Measurements from ENCODE around the gene CYP4A22. TPM values are rescaled to one million over a fixed set of nuclear protein-coding genes. Genes with fewer than 3 reads are reported as not detected.

Gene CYP4A22
- polyA plus RNA-seq, 3 donors = not detected

DNA sequence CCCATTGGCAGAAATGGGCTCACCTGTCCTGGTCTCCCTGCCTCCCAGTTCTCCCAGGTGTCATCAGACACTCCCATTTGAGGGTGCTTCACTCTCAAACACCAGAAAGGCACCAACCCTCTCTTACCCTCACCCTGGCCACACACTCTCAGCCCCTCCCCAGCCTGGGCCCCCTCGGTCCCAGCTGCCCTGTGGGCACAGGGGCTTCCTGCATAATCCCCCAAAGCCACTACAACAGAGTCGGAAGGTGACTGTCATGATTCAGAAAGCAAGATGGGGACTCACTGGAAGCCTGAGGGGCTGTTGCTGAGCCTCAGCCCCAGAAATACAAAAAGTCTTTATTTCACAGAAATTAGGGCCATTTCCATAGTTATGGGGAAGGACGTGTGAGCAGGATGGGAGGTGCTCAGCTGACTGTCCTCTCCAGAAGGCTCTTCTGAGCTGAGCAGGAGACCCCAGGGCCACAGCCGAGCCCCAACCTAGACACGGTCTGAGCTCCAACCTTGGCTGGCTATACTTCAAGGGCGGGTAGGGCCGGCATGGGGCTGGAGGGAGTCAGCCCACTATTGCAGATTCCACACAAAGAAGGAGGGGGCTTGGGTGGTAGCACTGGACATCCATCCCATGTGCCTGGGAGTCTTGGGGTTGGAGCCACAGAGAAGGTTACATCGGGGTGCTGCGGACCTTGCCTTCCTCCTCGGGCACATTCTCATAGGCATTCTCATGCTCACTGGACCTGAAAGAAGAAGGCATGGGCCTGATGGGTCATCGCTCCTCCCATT lies 46.3 kb downstream of the CYP4A22 start:
- H3K9me3 ChIP-seq (replicated peaks in 1 of 2; ENCODE audit: control insufficient read depth in 1 of 2, insufficient read depth in 1 of 2, low read length in 2 of 2) = no peaks in the 10 kb centered on the region
- H2AFZ ChIP-seq (ENCODE audit: insufficient read depth, low read depth, low read length, poor library complexity, severe bottlenecking) = no peak overlapping the region
- no peak overlapping the region for H3K4me3 Mint-ChIP-seq
- H3K27ac ChIP-seq (ENCODE audit: low read depth in 1 of 2, low read length in 2 of 2) = no peak overlapping the region
- peaks cover 10% of the 10 kb centered on the region for H3K4me1 Mint-ChIP-seq
- H3K4me2 ChIP-seq (replicated peaks; ENCODE audit: extremely low read depth, low read length, poor library complexity, severe bottlenecking) = no peak overlapping the region
- H3K36me3 ChIP-seq (replicated peaks in 1 of 2; ENCODE audit: control insufficient read depth in 1 of 2, insufficient read depth in 2 of 2, low read length in 2 of 2) = no peaks in the 10 kb centered on the region
- 76% methylated on average over 8 of the region's 11 CpGs for WGBS (ENCODE audit: insufficient coverage)
- H3K4me3 ChIP-seq (replicated peaks in 1 of 3; ENCODE audit: low read depth in 2 of 3, low read length in 3 of 3) = no peak overlapping the region
- H3K27ac Mint-ChIP-seq = no peak overlapping the region
- H3K4me1 ChIP-seq (ENCODE audit: control insufficient read depth in 1 of 2, insufficient read depth in 2 of 2, low read length in 2 of 2) = peaks cover 7 to 12% of the 10 kb centered on the region in 2 donors
- no peaks in the 10 kb centered on the region for H4K20me1 ChIP-seq (ENCODE audit: insufficient read depth, low read length)
- no peaks in the 10 kb centered on the region for H3K79me2 ChIP-seq (ENCODE audit: insufficient read depth, low read length)
- intact Hi-C loops (cut with micrococcal nuclease) = no loop called here
- H3K27me3 ChIP-seq (ENCODE audit: control insufficient read depth in 2 of 2, insufficient read depth in 2 of 2, low read length in 2 of 2) = peaks cover 0 to 13% of the 10 kb centered on the region in 2 donors
- TF ChIP-seq, protein P1, sequence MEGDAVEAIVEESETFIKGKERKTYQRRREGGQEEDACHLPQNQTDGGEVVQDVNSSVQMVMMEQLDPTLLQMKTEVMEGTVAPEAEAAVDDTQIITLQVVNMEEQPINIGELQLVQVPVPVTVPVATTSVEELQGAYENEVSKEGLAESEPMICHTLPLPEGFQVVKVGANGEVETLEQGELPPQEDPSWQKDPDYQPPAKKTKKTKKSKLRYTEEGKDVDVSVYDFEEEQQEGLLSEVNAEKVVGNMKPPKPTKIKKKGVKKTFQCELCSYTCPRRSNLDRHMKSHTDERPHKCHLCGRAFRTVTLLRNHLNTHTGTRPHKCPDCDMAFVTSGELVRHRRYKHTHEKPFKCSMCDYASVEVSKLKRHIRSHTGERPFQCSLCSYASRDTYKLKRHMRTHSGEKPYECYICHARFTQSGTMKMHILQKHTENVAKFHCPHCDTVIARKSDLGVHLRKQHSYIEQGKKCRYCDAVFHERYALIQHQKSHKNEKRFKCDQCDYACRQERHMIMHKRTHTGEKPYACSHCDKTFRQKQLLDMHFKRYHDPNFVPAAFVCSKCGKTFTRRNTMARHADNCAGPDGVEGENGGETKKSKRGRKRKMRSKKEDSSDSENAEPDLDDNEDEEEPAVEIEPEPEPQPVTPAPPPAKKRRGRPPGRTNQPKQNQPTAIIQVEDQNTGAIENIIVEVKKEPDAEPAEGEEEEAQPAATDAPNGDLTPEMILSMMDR (IDR thresholded peaks at IDR 0.05) = no peak
- peaks cover 0 to 7% (median 0%) of the 10 kb centered on the region in 7 donors for H3K9me3 Mint-ChIP-seq
- no peak for DNase-seq
- peaks cover 11 to 27% (median 14%) of the 10 kb centered on the region in 3 donors for H3K27me3 Mint-ChIP-seq (ENCODE audit: low read depth in 3 of 3)
- no peak overlapping the region for H3K9ac ChIP-seq (ENCODE audit: insufficient read depth, low read length, poor library complexity, severe bottlenecking)
- no peaks in the 10 kb centered on the region for H3K36me3 Mint-ChIP-seq

DNA sequence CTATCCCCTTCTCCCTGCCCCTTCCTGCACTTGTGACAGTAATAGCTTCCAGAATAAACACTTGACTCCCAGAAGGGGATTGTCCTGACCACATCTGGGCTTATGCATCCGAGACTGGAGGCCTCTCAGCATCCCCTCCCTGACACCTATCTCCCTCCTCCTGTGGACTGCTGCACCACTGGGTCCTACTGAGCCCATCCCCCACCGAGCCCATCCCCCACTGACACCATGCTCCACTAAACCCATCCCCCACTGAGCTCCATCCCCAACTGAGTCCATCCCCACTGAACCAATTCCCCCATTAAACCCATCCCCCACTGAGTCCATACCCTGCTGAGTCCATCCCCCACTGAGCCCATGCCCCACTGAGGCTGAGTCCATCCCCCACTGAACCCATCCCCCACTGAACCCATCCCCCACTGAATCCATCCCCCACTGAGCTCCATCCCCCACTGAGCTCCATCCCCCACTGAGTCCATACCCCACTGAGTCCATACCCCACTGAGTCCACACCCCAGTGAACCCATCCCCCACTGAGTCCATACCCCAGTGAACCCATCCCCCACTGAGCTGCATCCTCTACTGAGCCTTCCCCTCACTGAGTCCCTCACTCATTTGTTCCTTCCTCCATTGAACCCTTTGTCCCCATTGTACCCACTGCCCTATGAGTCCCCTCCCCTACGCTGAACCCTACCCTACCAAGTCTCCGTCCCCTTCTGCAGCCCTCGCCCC lies 47.0 kb downstream of the CYP4A22 start:
- Mint-ChIP-seq H3K36me3 (no peaks in the 10 kb centered on the region), H3K4me3 (no peak overlapping the region), H3K27me3 (ENCODE audit: low read depth in 3 of 3) (peaks cover 11 to 27% (median 12%) of the 10 kb centered on the region in 3 donors), H3K4me1 (peaks cover 7% of the 10 kb centered on the region), H3K9me3 (peaks cover 0 to 5% (median 0%) of the 10 kb centered on the region in 7 donors), H3K27ac (no peak overlapping the region)
- no peaks in the 10 kb centered on the region for H3K9me3 ChIP-seq (replicated peaks in 1 of 2; ENCODE audit: control insufficient read depth in 1 of 2, insufficient read depth in 1 of 2, low read length in 2 of 2)
- H4K20me1 ChIP-seq (ENCODE audit: insufficient read depth, low read length) = no peaks in the 10 kb centered on the region
- H3K4me1 ChIP-seq (ENCODE audit: control insufficient read depth in 1 of 2, insufficient read depth in 2 of 2, low read length in 2 of 2) = peaks cover 5 to 7% of the 10 kb centered on the region in 2 donors
- no peak overlapping the region for H3K4me3 ChIP-seq (replicated peaks in 1 of 3; ENCODE audit: low read depth in 2 of 3, low read length in 3 of 3)
- TF ChIP-seq, protein P1 (IDR thresholded peaks at IDR 0.05) = no peak
- no peak overlapping the region for H3K27ac ChIP-seq (ENCODE audit: low read depth in 1 of 2, low read length in 2 of 2)
- H3K4me2 ChIP-seq (replicated peaks; ENCODE audit: extremely low read depth, low read length, poor library complexity, severe bottlenecking) = no peak overlapping the region
- H3K9ac ChIP-seq (ENCODE audit: insufficient read depth, low read length, poor library complexity, severe bottlenecking) = no peak overlapping the region
- intact Hi-C loops (cut with micrococcal nuclease) = no loop called here
- H3K79me2 ChIP-seq (ENCODE audit: insufficient read depth, low read length) = no peaks in the 10 kb centered on the region
- H3K27me3 ChIP-seq (ENCODE audit: control insufficient read depth in 2 of 2, insufficient read depth in 2 of 2, low read length in 2 of 2) = peaks cover 0 to 13% of the 10 kb centered on the region in 2 donors
- 97% methylated on average over 5 of the region's 5 CpGs for WGBS (ENCODE audit: insufficient coverage)
- no peaks in the 10 kb centered on the region for H3K36me3 ChIP-seq (replicated peaks in 1 of 2; ENCODE audit: control insufficient read depth in 1 of 2, insufficient read depth in 2 of 2, low read length in 2 of 2)
- DNase-seq = no peak
- H2AFZ ChIP-seq (ENCODE audit: insufficient read depth, low read depth, low read length, poor library complexity, severe bottlenecking) = no peak overlapping the region

Data from CD14-positive monocyte (primary cell).